Gastroesophageal sphincter (tissue), 3 donors: ENCODE data around the gene CA9.

Experiments used
- CTCF ChIP-seq, 4 experiments: fragments of 200-600 bp in 2 of 4; fragments of 450-650 bp in 2 of 4; sonication (generic) in 1 of 4; IDR thresholded peaks; one replicate each; pipeline ENCODE4 v1.5.1; 2017 to 2019; ENCODE audit warnings: antibody characterized with exemption in 4 of 4, mild to moderate bottlenecking in 2 of 4, moderate library complexity in 2 of 4
- POLR2A ChIP-seq, 2 donors: fragments of 450-650 bp; IDR thresholded peaks; one replicate each; pipeline ENCODE4 v1.6.1; 2017; ENCODE audit warnings: antibody characterized with exemption in 2 of 2, mild to moderate bottlenecking in 2 of 2, moderate library complexity in 1 of 2
- POLR2AphosphoS5 ChIP-seq: sonication (generic); formaldehyde crosslinking; IDR thresholded peaks from one replicate; pipeline ENCODE4 v1.6.1; 2017; ENCODE audit warnings: antibody characterized with exemption

GRCh38 chr9:35685506-35685905, 11.8 kb downstream of the CA9 start:
- TF ChIP-seq CTCF (IDR thresholded peaks at IDR 0.05): no peak
- peak in 1 of 2 donors; percentile 39 for TF ChIP-seq POLR2A (IDR thresholded peaks at IDR 0.05)
- peak; percentile 69 for TF ChIP-seq POLR2AphosphoS5
